AG09319 (cell line): ENCODE data around the gene MARK3.

ENCODE experiments used
- DNase-seq: peaks from one replicate; pipeline ENCODE4 v3.0.0-alpha.2; 2010; ENCODE audit warnings: low read depth; ENCODE audit errors: extremely low read depth
- CTCF ChIP-seq: IDR thresholded peaks from 2 replicates; pipeline ENCODE4 v1.5.1; 2011; ENCODE audit warnings: low read depth, mild to moderate bottlenecking, inconsistent platforms, low read length, moderate library complexity

MARK3 gene

DNA sequence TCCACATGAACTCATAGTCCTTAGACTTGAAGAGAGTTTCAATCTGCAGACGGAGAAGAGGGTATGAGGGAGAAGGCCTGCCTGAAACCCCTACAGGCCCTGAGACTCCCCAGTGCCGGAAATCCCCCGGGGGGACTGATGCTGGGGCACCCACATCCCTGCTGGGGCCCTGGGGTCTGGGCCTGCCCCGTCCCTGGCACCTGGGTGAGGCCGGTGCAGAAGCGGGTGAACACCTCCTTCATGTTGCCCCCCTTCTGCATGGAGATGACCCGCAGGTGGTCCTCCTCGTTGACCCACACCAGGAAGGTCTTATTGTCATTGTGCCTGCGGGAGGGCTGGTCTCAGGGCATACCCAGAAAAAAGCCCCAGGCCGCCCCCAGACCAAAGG lies 135.0 kb downstream of the MARK3 start:
- no peak for DNase-seq
- no peak for TF ChIP-seq CTCF

- TF ChIP-seq CTCF, result peak; percentile 45
- DNase-seq, result no peak
Observed at GRCh38 chr14:103520657-103521437, 135.6 kb downstream of the MARK3 start.

GRCh38 chr14:103521438-103521950 lies 136.3 kb downstream of the MARK3 start:
- DNase-seq, result no peak

DNA sequence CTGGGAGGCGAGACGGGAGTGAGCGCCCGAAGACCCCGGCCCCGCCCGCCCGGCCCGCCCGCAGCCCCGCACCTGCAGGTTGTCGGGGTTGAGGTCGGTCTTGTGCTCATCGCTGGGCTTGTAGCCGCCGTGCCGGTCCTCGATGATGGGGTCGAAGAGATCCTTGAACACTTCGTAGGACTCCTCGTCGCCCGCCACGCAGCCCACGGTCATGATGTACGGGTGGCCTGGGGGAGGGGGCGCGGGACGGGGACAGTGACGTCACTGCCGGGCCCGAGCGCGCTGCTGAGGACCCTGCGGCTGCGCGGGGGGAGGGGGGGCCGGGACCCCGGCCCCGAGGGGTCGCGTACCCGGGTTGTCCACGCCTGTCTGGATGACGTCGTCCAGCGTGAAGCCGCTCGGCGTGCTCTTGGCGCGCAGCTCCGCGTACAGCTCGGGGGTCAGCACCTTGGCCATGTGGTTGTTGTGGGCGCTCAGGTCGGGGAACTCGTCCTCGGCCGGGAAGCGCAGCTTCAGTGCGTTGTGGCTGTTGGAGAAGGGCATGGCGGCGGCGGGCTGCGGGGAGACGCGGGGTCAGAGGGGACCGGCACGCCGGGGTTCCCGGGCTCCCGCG lies 136.8 kb downstream of the MARK3 start:
- no peak for DNase-seq
- no peak for TF ChIP-seq CTCF

More at GRCh38 chr14:103521438-103521950, 136.3 kb downstream of the MARK3 start:
- no peak for TF ChIP-seq CTCF

GRCh38 chr14:103522649-103523574 lies 137.7 kb downstream of the MARK3 start, which contains the start of gene CKB:
Gene CKB, minus strand, starts transcription at chr14:103522830. Its CDS starts 337 bp downstream, at chr14:103522493.
- no peak for TF ChIP-seq CTCF
- DNase-seq, result no peak

GRCh38 chr14:103523575-103523954 lies 138.3 kb downstream of the MARK3 start:
- TF ChIP-seq CTCF, result no peak
- no peak for DNase-seq
